ENCODE measurements around the gene RBX1. TPM values are rescaled to one million over a fixed set of nuclear protein-coding genes. Genes with fewer than 3 reads are reported as not detected.

The RBX1 gene
- total RNA-seq, 2 donors from 2014 or later: 64.1 to 64.6 TPM

GRCh38 chr22:40954113-40954512, 2.9 kb downstream of the RBX1 start:
- Mint-ChIP-seq H3K9me3 (no peaks in the 10 kb centered on the region), H3K36me3 (ENCODE audit: low read depth) (peaks cover 33% of the 10 kb centered on the region), H3K4me3 (no peak overlapping the region), H3K27ac (no peak overlapping the region), H3K27me3 (ENCODE audit: insufficient read depth) (no peaks in the 10 kb centered on the region), H3K4me1 (peaks cover 11% of the 10 kb centered on the region)
- H3K4me3 ChIP-seq (ENCODE audit: low read length): no peak overlapping the region
- no peak overlapping the region for H3K27ac ChIP-seq (ENCODE audit: low read depth, low read length)
- no peaks in the 10 kb centered on the region for H3K9me3 ChIP-seq (ENCODE audit: control insufficient read depth, low read length)
- 91 to 100% methylated on average over 2 to 3 of the region's 4 CpGs for WGBS, 2 experiments (ENCODE audit: insufficient coverage in 1 of 2, insufficient read length in 1 of 2)
- H3K36me3 ChIP-seq (ENCODE audit: control insufficient read depth, insufficient read depth, low read length): peaks cover 48% of the 10 kb centered on the region
- no peaks in the 10 kb centered on the region for H3K4me1 ChIP-seq (ENCODE audit: control insufficient read depth, insufficient read depth, low read length)
- TF ChIP-seq, protein P1, sequence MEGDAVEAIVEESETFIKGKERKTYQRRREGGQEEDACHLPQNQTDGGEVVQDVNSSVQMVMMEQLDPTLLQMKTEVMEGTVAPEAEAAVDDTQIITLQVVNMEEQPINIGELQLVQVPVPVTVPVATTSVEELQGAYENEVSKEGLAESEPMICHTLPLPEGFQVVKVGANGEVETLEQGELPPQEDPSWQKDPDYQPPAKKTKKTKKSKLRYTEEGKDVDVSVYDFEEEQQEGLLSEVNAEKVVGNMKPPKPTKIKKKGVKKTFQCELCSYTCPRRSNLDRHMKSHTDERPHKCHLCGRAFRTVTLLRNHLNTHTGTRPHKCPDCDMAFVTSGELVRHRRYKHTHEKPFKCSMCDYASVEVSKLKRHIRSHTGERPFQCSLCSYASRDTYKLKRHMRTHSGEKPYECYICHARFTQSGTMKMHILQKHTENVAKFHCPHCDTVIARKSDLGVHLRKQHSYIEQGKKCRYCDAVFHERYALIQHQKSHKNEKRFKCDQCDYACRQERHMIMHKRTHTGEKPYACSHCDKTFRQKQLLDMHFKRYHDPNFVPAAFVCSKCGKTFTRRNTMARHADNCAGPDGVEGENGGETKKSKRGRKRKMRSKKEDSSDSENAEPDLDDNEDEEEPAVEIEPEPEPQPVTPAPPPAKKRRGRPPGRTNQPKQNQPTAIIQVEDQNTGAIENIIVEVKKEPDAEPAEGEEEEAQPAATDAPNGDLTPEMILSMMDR (conservative IDR thresholded peaks at IDR 0.05): no peak
- H3K9ac ChIP-seq (ENCODE audit: extremely low read depth, low read length, poor library complexity, severe bottlenecking): no peak overlapping the region
- DNase-seq: no peak
- H3K27me3 ChIP-seq (ENCODE audit: control insufficient read depth, insufficient read depth, low read length, poor library complexity, severe bottlenecking): no peaks in the 10 kb centered on the region

GRCh38 chr22:40955571-40955970, 4.4 kb downstream of the RBX1 start:
- H3K9me3 ChIP-seq (ENCODE audit: control insufficient read depth, low read length): no peaks in the 10 kb centered on the region
- Mint-ChIP-seq H3K4me3 (no peak overlapping the region), H3K36me3 (ENCODE audit: low read depth) (peaks cover 45% of the 10 kb centered on the region), H3K9me3 (no peaks in the 10 kb centered on the region), H3K4me1 (peaks cover 18% of the 10 kb centered on the region), H3K27ac (no peak overlapping the region), H3K27me3 (ENCODE audit: insufficient read depth) (no peaks in the 10 kb centered on the region)
- no peak overlapping the region for H3K27ac ChIP-seq (ENCODE audit: low read depth, low read length)
- no peak for DNase-seq
- H3K27me3 ChIP-seq (ENCODE audit: control insufficient read depth, insufficient read depth, low read length, poor library complexity, severe bottlenecking): no peaks in the 10 kb centered on the region
- no peak overlapping the region for H3K9ac ChIP-seq (ENCODE audit: extremely low read depth, low read length, poor library complexity, severe bottlenecking)
- no peaks in the 10 kb centered on the region for H3K4me1 ChIP-seq (ENCODE audit: control insufficient read depth, insufficient read depth, low read length)
- H3K36me3 ChIP-seq (ENCODE audit: control insufficient read depth, insufficient read depth, low read length): peaks cover 60% of the 10 kb centered on the region
- TF ChIP-seq, protein P1 (conservative IDR thresholded peaks at IDR 0.05): no peak
- H3K4me3 ChIP-seq (ENCODE audit: low read length): no peak overlapping the region
- WGBS, 2 experiments (ENCODE audit: insufficient coverage in 1 of 2, insufficient read length in 1 of 2): 97 to 100% methylated on average over 2 to 3 of the region's 3 CpGs

DNA sequence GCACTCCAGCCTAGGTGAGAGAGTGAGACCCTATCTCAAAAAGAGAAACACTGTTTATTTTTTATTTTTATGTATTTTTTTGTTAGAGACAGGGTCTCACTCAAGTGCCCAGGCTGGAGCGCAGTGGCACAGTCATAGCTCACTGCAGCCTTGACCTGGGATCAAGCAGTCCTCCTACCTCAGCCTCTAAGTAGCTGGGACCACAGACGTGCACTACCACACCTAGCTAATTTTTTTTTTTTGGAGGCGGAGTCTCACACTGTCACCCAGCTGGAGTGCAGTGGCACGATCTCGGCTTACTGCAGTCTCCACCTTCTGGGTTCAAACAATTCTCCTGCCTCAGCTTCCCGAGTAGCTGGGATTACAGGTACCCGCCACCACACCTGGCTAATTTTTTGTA, 6.4 kb downstream of the RBX1 start:
- Mint-ChIP-seq H3K27ac (no peak overlapping the region), H3K9me3 (no peaks in the 10 kb centered on the region), H3K4me1 (peaks cover 14% of the 10 kb centered on the region), H3K4me3 (no peak overlapping the region), H3K27me3 (ENCODE audit: insufficient read depth) (no peaks in the 10 kb centered on the region), H3K36me3 (ENCODE audit: low read depth) (peaks cover 59% of the 10 kb centered on the region)
- Histone ChIP-seq H3K9ac (ENCODE audit: extremely low read depth, low read length, poor library complexity, severe bottlenecking) (no peak overlapping the region), H3K9me3 (ENCODE audit: control insufficient read depth, low read length) (no peaks in the 10 kb centered on the region), H3K36me3 (ENCODE audit: control insufficient read depth, insufficient read depth, low read length) (peaks cover 69% of the 10 kb centered on the region), H3K4me1 (ENCODE audit: control insufficient read depth, insufficient read depth, low read length) (no peaks in the 10 kb centered on the region), H3K27me3 (ENCODE audit: control insufficient read depth, insufficient read depth, low read length, poor library complexity, severe bottlenecking) (no peaks in the 10 kb centered on the region), H3K27ac (ENCODE audit: low read depth, low read length) (no peak overlapping the region), H3K4me3 (ENCODE audit: low read length) (no peak overlapping the region)
- WGBS, 2 experiments (ENCODE audit: insufficient coverage in 1 of 2, insufficient read length in 1 of 2): 95 to 97% methylated on average over 7 of the region's 7 CpGs
- TF ChIP-seq, protein P1 (conservative IDR thresholded peaks at IDR 0.05): no peak
- DNase-seq: no peak
